ENCODE results near the gene LTA4H. TPM values are rescaled to one million over a fixed set of nuclear protein-coding genes. Genes with fewer than 3 reads are reported as not detected.
"Not testable (repeated sequence)": the region's sequence is repeated elsewhere in the genome, so short reads cannot be mapped to it uniquely, and the experiment has no call there.

The LTA4H gene
- total RNA-seq: 137 TPM

- ATAC-seq: peak; percentile 98
Observed at GRCh38 chr12:96035283-96036236, at the start of gene LTA4H. Gene LTA4H (minus strand): TSS chr12:96035587. CDS start chr12:96035519, 68 bp downstream.

GRCh38 chr12:96084624-96085023, 49.2 kb upstream of the LTA4H start:
- ATAC-seq: no peak

- ATAC-seq: no peak
Observed at GRCh38 chr12:96083020-96083719, 47.8 kb upstream of the LTA4H start.

- ATAC-seq: no peak
Observed at GRCh38 chr12:96081596-96081995, 46.2 kb upstream of the LTA4H start.

- peak; percentile 4 for ATAC-seq
Observed at GRCh38 chr12:96078231-96079135, 43.1 kb upstream of the LTA4H start.

GRCh38 chr12:96077081-96077480, 41.7 kb upstream of the LTA4H start:
- ATAC-seq: no peak

GRCh38 chr12:96075560-96075959, 40.2 kb upstream of the LTA4H start:
- no peak for ATAC-seq

GRCh38 chr12:96073346-96074330, 38.3 kb upstream of the LTA4H start:
- ATAC-seq: peak; percentile 97

- ATAC-seq: peak; percentile 46
Observed at GRCh38 chr12:96070670-96071279, 35.4 kb upstream of the LTA4H start.

- ATAC-seq: no peak
Observed at GRCh38 chr12:96069511-96070231, 34.3 kb upstream of the LTA4H start.

- ATAC-seq: no peak
Observed at GRCh38 chr12:96068636-96069035, 33.2 kb upstream of the LTA4H start.

GRCh38 chr12:96068111-96068510, 32.7 kb upstream of the LTA4H start:
- no peak for ATAC-seq

GRCh38 chr12:96065776-96066175, 30.4 kb upstream of the LTA4H start:
- not testable (repeated sequence) for ATAC-seq

- ATAC-seq: no peak
Observed at GRCh38 chr12:96064966-96065365, 29.6 kb upstream of the LTA4H start.

- ATAC-seq: no peak
Observed at GRCh38 chr12:96064271-96064670, 28.9 kb upstream of the LTA4H start.

- ATAC-seq: no peak
Observed at GRCh38 chr12:96063046-96063445, 27.7 kb upstream of the LTA4H start.

- peak; percentile 88 for ATAC-seq
Observed at GRCh38 chr12:96061864-96062453, 26.6 kb upstream of the LTA4H start.

GRCh38 chr12:96061323-96061722, 25.9 kb upstream of the LTA4H start:
- peak; percentile 68 for ATAC-seq

GRCh38 chr12:96060041-96060440, 24.7 kb upstream of the LTA4H start:
- ATAC-seq: no peak

Measured in esophagus mucosa (tissue), 1 donor.